HepG2 (cell line): Measurements from ENCODE around the gene CARMIL3. TPM values are rescaled to one million over a fixed set of nuclear protein-coding genes. Genes with fewer than 3 reads are reported as not detected.
A peak's percentile ranks its signal among the peaks of the same experiment; 100 is the strongest.

Source experiments
- ATM ChIP-seq: fragments of 450-650 bp; IDR thresholded peaks from 2 replicates; pipeline ENCODE4 v1.7.1; 2017; ENCODE audit warnings: mild to moderate bottlenecking, borderline replicate concordance
- FOXA1 ChIP-seq, 2 experiments: fragments of 450-650 bp in 1 of 2; sonication (generic) in 1 of 2; formaldehyde crosslinking in 1 of 2; IDR thresholded peaks; 2 replicates each; pipeline versions ENCODE4 v1.4.0 to v1.6.1; 2016 to 2020; ENCODE audit warnings: missing genetic modification reagents in 1 of 2
- KDM4B ChIP-seq: sonication (generic); formaldehyde crosslinking; IDR thresholded peaks from 2 replicates; pipeline ENCODE4 v1.4.0; 2020; ENCODE audit warnings: missing genetic modification reagents
- KLF13 ChIP-seq: sonication (generic); formaldehyde crosslinking; IDR thresholded peaks from 2 replicates; pipeline ENCODE4 v1.4.0; 2020; ENCODE audit warnings: mild to moderate bottlenecking, missing genetic modification reagents
- MXD4 ChIP-seq: IDR thresholded peaks from 2 replicates; pipeline ENCODE4 v1.6.1; 2016; ENCODE audit warnings: mild to moderate bottlenecking, missing biosample characterization, missing genetic modification reagents
- NCOR1 ChIP-seq: fragments of 200-600 bp; sonication (generic); IDR thresholded peaks from 2 replicates; pipeline ENCODE4 v1.7.0; 2017; ENCODE audit warnings: antibody characterized with exemption, low read length, borderline replicate concordance
- RFXAP ChIP-seq: sonication (generic); formaldehyde crosslinking; IDR thresholded peaks from 2 replicates; pipeline ENCODE4 v1.4.0; 2020; ENCODE audit warnings: missing genetic modification reagents, borderline replicate concordance
- SP140L ChIP-seq: sonication (generic); formaldehyde crosslinking; IDR thresholded peaks from 2 replicates; pipeline ENCODE4 v1.4.0; 2020; ENCODE audit warnings: missing genetic modification reagents, borderline replicate concordance
- SYNCRIP ChIP-seq: fragments of 200-400 bp; formaldehyde crosslinking; IDR thresholded peaks from 2 replicates; pipeline ENCODE4 v1.6.1; 2018; ENCODE audit warnings: mild to moderate bottlenecking, low read depth, low read length; ENCODE audit not compliant: insufficient read depth
- TARDBP ChIP-seq: sonication (generic); formaldehyde crosslinking; IDR thresholded peaks from 2 replicates; pipeline ENCODE4 v1.8.0; 2022; ENCODE audit warnings: mild to moderate bottlenecking, missing genetic modification reagents
- ZFP36 ChIP-seq: fragments of 150-350 bp; IDR thresholded peaks from 2 replicates; pipeline ENCODE4 v1.6.1; 2018; ENCODE audit warnings: borderline replicate concordance, low read length, low read depth; ENCODE audit not compliant: partially characterized antibody
- ZFP82 ChIP-seq: sonication (generic); formaldehyde crosslinking; IDR thresholded peaks from 2 replicates; pipeline ENCODE4 v1.5.1; 2020; ENCODE audit warnings: mild to moderate bottlenecking, missing genetic modification reagents, borderline replicate concordance
- ZKSCAN5 ChIP-seq: sonication (generic); formaldehyde crosslinking; IDR thresholded peaks from 2 replicates; pipeline ENCODE4 v1.5.1; 2020; ENCODE audit warnings: mild to moderate bottlenecking, missing genetic modification reagents
- ZNF432 ChIP-seq: sonication (generic); formaldehyde crosslinking; IDR thresholded peaks from 2 replicates; pipeline ENCODE4 v1.5.0; 2020; ENCODE audit warnings: missing genetic modification reagents, mild to moderate bottlenecking, borderline replicate concordance
- ZNF589 ChIP-seq: sonication (generic); formaldehyde crosslinking; conservative IDR thresholded peaks from 2 replicates; pipeline ENCODE4 v1.8.0; 2022; ENCODE audit warnings: mild to moderate bottlenecking, moderate library complexity, missing genetic modification reagents
- ZNF75D ChIP-seq: sonication (generic); formaldehyde crosslinking; IDR thresholded peaks from 2 replicates; pipeline ENCODE4 v1.8.1; 2023; ENCODE audit warnings: missing genetic modification reagents, mild to moderate bottlenecking, borderline replicate concordance
- ZNF790 ChIP-seq: sonication (generic); formaldehyde crosslinking; IDR thresholded peaks from 2 replicates; pipeline ENCODE4 v1.8.0; 2022; ENCODE audit warnings: missing genetic modification reagents, mild to moderate bottlenecking, borderline replicate concordance
- ZNF83 ChIP-seq: sonication (generic); formaldehyde crosslinking; IDR thresholded peaks from 2 replicates; pipeline ENCODE4 v1.4.0; 2020; ENCODE audit warnings: missing genetic modification reagents, mild to moderate bottlenecking, borderline replicate concordance
- polyA plus RNA-seq, 8 experiments: library from polyadenylated mRNA; depleted of rRNA in 3 of 8; stranded (reverse) in 7 of 8; unstranded in 1 of 8; fragments of >200 nt; fragmentation: Illumina TruSeq in 4 of 8; extraction: Trizol in 4 of 8; gene quantifications; 2 replicates each; pipeline versions ENCODE4 v1.2.1 to v1.2.3, GENCODE V29; 2011 to 2016; ENCODE audit warnings: low read depth in 4 of 8, missing spikeins in 1 of 8, mixed read lengths in 1 of 8; ENCODE audit not compliant: insufficient read depth in 1 of 8
- total RNA-seq, 5 experiments: library from RNA; depleted of rRNA; stranded (reverse); fragments of >200 nt; fragmentation: Illumina TruSeq; extraction: Trizol; gene quantifications; 2 replicates each; pipeline ENCODE4 v1.2.3, GENCODE V29; 2016; ENCODE audit warnings: low read depth in 1 of 5
- TF ChIP-seq, protein P1 (sequence below): sonication (generic); formaldehyde crosslinking; IDR thresholded peaks from 2 replicates; pipeline ENCODE4 v1.4.0; 2020; ENCODE audit warnings: mild to moderate bottlenecking, missing genetic modification reagents
- TF ChIP-seq, protein P2 (sequence below): sonication (generic); formaldehyde crosslinking; IDR thresholded peaks from 2 replicates; pipeline ENCODE4 v1.4.0; 2020; ENCODE audit warnings: missing genetic modification reagents, borderline replicate concordance
- TF ChIP-seq, protein P3 (sequence below): IDR thresholded peaks from 2 replicates; pipeline ENCODE4 v1.6.1; 2016; ENCODE audit warnings: low read depth, control low read depth

Gene CARMIL3
- total and polyA plus RNA-seq, 2 of the 13 experiments (the other 11 are each of a cell fraction or from before 2014, with no cell fraction given), result 0.27 to 0.55 TPM

DNA sequence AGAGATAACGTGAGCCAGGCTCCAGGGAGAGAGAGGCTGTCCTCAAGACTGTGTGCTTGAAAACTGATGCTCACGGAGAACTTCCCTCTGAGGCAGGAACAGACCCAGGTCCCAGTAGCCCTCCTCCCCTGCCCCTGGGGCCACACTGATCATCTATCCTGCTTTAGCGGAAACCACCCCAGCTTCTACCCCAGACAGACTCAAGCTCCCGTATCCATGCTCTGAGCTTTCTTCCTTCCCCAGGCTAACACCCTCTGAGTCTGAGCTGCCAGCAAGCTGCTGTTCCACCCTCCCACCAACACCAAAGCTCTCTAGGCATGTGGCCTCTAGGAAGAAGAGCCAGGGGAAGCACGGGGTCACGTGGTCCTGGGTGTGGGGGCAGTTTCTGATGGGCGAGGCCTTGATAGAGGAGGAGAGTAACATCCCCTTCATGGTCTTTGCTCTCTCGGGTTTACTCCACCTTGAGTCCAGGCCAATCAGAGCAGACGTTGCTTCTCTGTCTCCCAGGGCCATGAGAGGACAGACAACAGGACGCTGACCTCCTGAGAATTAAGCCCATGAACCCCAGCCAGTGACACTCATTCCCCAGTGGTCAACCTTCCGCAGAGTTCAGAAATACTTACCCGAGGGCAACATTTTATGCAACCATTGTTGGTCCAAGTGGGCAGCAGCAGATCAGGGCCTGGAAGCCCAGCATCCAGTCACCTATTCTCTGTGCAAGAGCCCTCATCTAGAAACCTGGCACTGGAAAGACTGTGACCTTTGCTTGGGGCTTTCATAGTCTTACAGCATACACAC, 43.7 kb downstream of the CARMIL3 start (continued):
- TF ChIP-seq ZFP36 (no peak), TARDBP (CRISPR knock-in tag) (peak; percentile 97), ZKSCAN5 (CRISPR knock-in tag) (peak; percentile 93), MXD4 (CRISPR knock-in tag) (peak; percentile 99), FOXA1 (IDR thresholded peaks at IDR 0.05) (no peak), FOXA1 (CRISPR knock-in tag; IDR thresholded peaks at IDR 0.05) (peak; percentile 60), NCOR1 (peak; percentile 97), ATM (peak; percentile 73; the same call in 1 of the 2 replicates), RFXAP (CRISPR knock-in tag) (peak; percentile 95), ZNF432 (no peak), ZNF790 (no peak), ZFP82 (no peak), ZNF83 (peak; percentile 87; the same call in 1 of the 2 replicates), ZNF75D (no peak), KDM4B (CRISPR knock-in tag) (peak; percentile 86; the same call in 1 of the 2 replicates), SYNCRIP (no peak), KLF13 (CRISPR knock-in tag) (peak; percentile 74; the same call in 1 of the 2 replicates), ZNF589 (no peak), SP140L (peak; percentile 97; the same call in 1 of the 2 replicates)
- TF ChIP-seq, protein P1, sequence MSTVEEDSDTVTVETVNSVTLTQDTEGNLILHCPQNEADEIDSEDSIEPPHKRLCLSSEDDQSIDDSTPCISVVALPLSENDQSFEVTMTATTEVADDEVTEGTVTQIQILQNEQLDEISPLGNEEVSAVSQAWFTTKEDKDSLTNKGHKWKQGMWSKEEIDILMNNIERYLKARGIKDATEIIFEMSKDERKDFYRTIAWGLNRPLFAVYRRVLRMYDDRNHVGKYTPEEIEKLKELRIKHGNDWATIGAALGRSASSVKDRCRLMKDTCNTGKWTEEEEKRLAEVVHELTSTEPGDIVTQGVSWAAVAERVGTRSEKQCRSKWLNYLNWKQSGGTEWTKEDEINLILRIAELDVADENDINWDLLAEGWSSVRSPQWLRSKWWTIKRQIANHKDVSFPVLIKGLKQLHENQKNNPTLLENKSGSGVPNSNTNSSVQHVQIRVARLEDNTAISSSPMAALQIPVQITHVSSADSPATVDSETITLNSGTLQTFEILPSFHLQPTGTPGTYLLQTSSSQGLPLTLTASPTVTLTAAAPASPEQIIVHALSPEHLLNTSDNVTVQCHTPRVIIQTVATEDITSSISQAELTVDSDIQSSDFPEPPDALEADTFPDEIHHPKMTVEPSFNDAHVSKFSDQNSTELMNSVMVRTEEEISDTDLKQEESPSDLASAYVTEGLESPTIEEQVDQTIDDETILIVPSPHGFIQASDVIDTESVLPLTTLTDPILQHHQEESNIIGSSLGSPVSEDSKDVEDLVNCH (CRISPR knock-in tag), result peak; percentile 77; the same call in 1 of the 2 replicates
- TF ChIP-seq, protein P2, sequence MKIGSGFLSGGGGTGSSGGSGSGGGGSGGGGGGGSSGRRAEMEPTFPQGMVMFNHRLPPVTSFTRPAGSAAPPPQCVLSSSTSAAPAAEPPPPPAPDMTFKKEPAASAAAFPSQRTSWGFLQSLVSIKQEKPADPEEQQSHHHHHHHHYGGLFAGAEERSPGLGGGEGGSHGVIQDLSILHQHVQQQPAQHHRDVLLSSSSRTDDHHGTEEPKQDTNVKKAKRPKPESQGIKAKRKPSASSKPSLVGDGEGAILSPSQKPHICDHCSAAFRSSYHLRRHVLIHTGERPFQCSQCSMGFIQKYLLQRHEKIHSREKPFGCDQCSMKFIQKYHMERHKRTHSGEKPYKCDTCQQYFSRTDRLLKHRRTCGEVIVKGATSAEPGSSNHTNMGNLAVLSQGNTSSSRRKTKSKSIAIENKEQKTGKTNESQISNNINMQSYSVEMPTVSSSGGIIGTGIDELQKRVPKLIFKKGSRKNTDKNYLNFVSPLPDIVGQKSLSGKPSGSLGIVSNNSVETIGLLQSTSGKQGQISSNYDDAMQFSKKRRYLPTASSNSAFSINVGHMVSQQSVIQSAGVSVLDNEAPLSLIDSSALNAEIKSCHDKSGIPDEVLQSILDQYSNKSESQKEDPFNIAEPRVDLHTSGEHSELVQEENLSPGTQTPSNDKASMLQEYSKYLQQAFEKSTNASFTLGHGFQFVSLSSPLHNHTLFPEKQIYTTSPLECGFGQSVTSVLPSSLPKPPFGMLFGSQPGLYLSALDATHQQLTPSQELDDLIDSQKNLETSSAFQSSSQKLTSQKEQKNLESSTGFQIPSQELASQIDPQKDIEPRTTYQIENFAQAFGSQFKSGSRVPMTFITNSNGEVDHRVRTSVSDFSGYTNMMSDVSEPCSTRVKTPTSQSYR (CRISPR knock-in tag), result peak; percentile 96
- TF ChIP-seq, protein P3, sequence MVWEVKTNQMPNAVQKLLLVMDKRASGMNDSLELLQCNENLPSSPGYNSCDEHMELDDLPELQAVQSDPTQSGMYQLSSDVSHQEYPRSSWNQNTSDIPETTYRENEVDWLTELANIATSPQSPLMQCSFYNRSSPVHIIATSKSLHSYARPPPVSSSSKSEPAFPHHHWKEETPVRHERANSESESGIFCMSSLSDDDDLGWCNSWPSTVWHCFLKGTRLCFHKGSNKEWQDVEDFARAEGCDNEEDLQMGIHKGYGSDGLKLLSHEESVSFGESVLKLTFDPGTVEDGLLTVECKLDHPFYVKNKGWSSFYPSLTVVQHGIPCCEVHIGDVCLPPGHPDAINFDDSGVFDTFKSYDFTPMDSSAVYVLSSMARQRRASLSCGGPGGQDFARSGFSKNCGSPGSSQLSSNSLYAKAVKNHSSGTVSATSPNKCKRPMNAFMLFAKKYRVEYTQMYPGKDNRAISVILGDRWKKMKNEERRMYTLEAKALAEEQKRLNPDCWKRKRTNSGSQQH, result peak; percentile 98
